ENCODE data around the gene SFTPD.
"Not testable (repeated sequence)": the region's sequence is repeated elsewhere in the genome, so short reads cannot be mapped to it uniquely, and the experiment has no call there.

The SFTPD gene

DNA sequence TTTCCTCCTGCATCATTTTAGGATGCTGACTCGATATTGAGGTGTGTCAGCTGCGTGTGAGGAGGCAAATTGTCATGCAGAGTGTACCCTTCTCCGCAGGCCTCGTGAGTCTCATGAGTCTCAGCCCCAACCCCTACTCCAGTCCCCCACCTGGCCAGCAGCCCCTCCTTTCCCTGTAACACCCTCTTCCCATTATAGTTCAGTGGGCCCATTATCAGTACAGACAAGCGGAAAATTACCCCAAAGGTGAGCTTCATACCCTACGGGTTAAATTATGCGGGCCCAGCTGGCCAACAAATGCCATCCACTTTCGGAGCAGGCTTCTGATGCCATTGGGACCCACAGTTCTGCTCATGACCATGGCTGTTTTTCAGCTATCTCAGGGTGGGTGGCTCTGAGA lies 25.2 kb downstream of the SFTPD start:
- DNase-seq = no peak

DNA sequence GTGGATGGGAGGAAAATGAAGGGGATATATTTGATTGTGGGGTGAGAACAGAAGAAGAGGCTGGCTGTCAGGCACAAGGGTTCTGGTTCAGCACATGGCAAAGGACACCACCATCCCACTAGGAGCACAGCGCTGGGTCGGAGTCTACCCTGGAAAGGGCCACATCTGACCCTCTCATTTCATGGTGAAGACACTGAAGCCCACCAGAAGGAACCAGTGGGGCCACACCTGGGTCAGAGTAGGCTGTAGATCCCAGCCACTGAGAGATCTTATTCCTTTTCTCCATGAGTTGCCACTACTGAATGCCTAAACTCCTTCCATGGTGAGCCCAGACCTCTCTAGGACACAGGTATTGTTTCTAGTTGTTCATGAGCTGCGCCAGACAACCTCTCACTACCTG lies 25.8 kb downstream of the SFTPD start:
- no peak for DNase-seq

DNA sequence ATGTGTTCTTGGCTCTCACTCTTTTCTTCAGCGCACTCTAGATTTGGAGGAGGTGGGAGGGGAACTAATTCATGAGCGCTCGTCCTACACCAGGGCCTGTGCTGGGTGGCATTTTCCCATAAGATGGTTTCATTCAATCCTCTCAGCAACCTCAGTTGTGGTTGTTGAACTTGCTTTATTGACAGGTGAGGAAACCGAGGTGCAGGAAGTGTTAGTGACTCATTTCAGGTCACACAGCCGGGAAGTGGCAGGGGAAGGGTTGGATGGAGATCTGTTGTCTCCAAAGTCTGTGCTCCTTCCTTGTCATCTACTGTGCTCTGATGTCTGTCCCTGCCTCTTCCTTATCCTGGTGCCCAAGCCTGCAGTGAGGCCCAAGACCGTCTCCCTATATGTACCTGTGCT lies 26.9 kb downstream of the SFTPD start:
- not testable (repeated sequence) for DNase-seq

DNA sequence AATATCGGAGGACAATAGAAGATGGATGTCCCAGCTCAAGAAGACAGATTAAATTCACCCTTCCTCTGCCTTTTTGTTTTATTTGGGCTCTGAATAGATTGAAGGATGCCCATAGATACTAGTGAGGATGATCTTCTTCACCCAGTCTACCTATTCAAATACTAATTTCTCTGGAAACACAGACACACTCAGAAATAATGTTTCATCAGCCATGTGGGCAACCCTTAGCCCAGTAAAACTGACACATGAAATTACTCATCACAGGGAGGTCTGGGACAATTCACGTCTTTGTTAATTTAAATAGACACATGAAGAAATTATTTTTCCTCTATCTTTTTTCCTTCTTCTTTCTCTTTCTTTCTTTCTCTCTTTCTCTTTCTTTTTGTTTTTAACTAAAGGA lies 33.1 kb downstream of the SFTPD start:
- not testable (repeated sequence) for DNase-seq

DNA sequence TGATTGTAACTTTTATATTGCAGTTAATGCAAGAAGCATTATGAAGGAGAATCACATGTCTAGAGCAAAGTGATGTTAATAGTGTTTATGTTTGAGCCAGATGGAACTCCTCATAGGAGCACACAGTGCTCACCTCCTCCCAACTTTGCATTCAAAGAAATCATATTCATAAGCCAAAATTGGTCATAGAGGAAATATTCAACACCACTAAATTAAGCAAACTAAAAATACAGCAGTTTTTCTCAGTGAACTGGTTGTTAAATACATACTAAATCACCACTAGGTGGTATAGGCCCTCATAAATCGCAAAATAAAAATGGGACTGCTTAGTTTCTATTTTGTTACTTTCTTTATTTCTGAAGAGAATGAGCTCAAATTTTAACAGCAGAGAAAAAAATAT lies 34.4 kb downstream of the SFTPD start:
- not testable (repeated sequence) for DNase-seq

DNA sequence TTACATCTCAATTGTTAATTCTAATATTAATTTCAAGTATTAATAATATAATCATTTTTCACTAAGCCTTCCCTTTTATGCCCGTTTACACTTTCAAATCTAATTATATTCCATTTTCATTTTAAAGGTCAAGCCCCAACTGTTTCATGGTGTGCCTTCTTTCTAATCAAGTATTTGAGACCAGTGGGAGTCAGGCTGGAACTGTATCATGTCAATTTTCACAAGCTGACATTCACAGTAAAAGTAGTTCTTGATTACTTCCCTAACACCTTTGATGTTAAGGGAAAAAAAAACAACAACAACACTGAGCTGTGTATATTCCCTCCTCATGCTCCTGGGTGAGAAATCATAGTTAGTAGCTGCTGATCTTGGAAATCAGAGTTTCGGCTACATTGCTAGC lies 38.1 kb downstream of the SFTPD start:
- DNase-seq = no peak

DNA sequence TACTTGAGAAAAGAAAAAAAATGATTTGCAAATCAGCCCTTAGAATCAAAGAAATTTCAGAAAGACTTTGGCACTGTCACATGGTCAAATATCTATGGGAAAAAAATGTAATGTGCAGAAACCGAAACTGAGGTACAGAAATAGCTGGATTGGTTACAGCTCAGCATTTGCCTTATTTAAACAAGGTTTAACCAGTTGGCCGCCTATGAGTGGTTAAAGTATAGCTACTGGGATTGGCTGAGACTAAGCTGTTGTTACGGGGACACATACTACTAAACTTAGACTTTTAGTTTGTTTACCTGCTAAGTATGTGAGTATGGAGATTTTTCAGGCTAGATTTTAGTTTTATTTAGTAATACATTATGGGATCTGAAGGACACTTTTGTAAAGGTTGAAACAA lies 38.6 kb downstream of the SFTPD start:
- DNase-seq = no peak

DNA sequence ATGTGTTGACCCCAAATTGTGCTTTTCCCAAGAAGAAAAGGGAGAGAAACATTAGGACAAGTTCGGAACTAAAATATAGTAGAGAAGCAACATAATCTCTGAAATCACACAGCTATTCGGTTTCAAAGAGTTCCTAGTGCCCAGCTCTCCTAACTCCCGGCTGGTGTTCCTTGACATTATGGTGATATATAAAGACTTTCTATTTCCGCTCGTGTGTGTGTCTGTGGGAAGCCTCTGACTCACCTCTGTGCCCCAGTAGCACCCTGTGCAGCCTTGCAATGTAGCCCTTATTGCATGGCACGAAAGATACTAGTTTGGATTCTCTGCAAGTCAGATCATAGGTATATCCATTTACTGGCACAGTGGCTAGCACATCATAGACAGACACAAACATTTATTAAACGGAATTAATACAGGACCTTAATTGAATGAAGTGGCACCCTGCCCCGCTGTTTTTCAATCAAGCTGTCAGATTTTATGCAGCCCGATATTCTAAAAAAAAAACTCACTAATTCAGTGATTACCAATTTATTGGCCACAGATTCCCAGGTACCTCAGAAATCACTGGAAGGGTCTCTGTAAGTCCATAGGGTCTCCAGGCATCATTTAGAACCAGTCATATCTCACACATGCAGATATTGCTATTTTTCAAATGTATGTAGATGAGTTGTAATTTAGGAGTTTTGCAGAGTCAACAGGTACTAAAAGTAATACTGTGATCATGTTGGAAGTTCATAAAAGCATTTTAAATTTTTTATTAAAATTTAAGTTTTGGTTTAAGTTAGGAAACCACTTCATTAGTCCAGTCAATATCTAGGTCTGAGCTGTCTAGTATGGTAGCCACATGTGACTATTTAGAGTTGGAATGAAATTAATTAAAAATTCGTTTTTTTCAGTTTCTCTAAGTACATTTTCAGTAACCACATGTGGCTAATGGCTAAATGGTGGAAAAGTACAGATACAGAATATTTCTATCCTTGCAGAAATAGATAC lies 43.3 kb downstream of the SFTPD start:
- peak; percentile 11 for DNase-seq

DNA sequence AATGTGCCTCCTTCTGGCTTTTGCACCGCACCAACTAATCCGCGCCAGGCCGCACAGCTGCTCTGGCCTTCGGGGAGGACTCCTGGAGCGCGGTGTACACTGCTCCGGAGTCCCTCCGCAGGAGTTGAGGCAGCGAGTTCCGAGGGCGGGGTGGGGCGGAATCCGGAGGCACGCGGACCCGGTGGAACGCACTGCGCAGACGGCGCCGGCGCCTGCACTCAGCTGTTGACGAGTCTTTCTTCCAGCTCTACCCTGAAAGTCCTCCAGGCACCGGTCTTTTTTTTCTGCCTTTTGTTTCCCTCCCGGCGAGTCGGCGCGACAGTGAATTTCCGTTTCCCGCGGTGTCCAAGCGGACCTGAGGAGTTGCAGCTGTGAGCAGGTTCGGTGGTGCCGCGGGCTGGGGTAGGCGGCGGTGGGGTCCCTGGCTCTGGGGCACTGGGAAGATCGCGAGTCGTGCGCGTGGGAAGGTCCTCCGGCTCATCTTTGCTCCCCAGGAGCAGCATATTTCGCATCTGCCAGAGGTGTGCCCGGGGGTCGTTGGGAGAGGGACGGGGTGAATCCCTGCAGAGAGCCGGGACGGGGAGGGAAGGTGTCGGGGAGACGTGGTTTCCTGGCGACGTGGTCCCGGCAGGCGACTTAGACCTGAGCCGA lies 44.1 kb downstream of the SFTPD start:
- peak; percentile 44 for DNase-seq

DNA sequence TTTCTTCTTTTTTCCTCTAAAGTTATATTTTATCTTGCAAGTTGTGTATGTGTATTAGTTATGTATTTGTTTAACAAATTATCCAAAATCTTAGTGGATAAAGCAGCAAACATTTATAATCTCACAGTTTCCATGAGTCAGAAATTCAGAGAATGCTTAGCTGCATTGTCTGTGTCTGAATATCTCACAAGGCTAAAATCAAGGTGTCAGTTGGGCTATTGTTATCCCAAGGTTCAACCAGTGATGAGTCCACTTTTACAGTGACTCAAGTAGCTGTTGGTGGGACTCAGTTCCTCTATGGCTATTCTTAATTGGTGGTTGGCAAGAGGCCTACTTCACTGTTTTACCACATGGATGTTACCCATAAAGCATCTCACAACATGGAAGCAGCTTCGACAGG lies 47.3 kb downstream of the SFTPD start:
- not testable (repeated sequence) for DNase-seq

DNA sequence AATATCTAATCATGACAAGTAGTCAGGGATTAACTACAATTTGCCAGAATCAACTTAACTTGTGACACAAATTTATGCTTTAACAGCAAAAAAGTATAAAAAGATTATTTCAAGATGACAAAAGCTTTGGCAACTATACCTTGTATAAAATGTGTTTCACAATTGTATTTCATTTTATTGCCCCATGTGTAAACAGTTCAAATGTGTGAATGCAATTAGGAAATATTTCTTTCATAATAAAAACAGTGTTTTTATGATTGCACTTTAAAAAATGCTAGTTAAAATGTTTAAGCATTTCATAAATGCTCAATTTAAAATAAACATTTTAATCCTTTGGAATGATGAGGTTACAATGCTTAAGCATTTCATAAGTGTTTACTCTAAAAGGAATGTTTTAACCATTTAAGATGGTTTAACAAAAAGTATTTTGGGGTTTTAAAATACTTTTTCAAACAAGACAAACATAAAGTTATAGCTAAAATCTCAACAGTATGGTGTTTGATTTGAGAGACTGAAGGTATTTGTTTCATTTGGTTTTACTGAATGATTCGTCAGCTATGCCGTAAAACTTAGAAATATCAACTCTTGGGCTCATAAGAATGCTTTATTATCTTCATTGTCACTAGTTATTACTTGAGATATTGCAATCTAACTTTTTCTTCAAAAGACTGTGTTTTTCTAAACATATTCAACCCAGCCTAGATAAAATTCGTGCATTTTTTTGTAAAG lies 50.1 kb downstream of the SFTPD start:
- DNase-seq = no peak

DNA sequence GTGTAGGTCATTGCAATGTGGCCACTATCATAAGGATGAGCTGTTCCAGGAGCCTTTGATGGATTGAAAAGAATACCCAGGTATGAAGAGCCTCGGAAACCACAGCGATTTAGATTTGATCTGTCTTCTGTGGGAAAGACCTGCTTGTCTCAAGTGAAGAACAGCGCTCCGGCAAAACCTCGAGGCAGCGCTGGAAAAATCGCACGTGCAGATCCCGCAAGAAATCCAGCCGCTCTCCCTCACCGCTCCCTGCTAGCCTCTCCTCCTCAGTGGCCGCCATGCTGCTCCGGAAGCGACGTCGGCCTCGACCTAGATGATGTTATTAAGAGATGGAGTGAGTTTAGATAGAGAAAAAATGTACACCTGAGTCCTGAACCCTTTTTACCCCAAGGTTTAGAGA lies 56.0 kb downstream of the SFTPD start:
- not testable (repeated sequence) for DNase-seq

DNA sequence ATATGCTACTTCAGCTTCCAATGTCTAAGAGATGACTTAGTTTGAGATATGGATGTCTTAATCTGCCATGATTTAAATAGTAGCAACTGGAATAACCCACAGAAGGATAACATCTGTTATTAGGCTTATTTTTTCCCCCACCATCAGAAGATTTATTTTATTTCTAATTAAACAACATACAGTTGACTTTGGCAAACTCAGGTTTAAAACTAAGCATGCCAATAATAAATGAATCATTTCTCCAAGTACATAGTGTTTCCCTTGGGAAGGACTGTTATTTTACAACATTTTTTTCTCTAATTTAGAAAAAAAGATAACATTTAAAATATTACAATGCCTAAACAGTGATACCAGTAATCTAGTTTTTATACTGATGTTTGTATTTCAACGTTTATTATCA lies 58.4 kb downstream of the SFTPD start:
- no peak for DNase-seq

DNA sequence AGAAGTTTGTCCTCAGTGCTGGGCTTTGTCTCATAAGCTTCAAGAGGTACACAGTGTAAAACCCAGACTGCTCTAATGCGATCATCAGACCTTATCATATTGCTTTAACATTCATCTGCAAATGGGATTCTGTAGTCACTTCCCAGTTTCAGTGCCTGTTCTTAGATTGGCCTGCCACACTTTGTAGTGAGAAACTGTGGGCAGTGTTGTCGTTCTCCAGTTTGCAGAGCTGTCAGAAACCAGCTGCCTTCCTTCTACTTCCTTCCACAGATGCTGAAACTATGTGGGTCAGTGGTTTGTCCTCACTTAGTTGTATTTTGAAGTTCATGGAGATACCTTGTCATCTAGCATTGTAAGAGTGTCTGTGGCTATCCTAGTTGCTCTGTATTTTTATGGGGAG lies 59.9 kb downstream of the SFTPD start:
- DNase-seq = not testable (repeated sequence)
